Omental fat pad (tissue), 4 donors: ENCODE measurements around the gene TRIO. TPM values are rescaled to one million over a fixed set of nuclear protein-coding genes. Genes with fewer than 3 reads are reported as not detected.

Experiments used
- ATAC-seq: fragments of 150-250 bp; one replicate; pipeline ENCODE4 v1.9.1; 2016; ENCODE audit warnings: mild to moderate bottlenecking, moderate library complexity; ENCODE audit not compliant: low FRiP score
- DNase-seq: peaks from one replicate; pipeline ENCODE4 v3.0.0-alpha.2; 2019; ENCODE audit warnings: low spot score
- CTCF ChIP-seq, 3 donors: fragments of 450-650 bp; IDR thresholded peaks; one replicate each; pipeline ENCODE4 v1.5.1; 2016 to 2017; ENCODE audit warnings: antibody characterized with exemption in 3 of 3, mild to moderate bottlenecking in 3 of 3, moderate library complexity in 2 of 3
- total RNA-seq, 4 donors: library from RNA; depleted of rRNA; stranded (reverse); fragments of >200 nt; gene quantifications; one replicate each; pipeline ENCODE4 v1.1.0, GENCODE V29; 2016

The TRIO gene
- total RNA-seq, 4 donors from 2014 or later = 125 to 370 (median 193) TPM

GRCh38 chr5:14521748-14522147 is 378.6 kb downstream of the TRIO start:
- no peak for ATAC-seq
- TF ChIP-seq CTCF (IDR thresholded peaks at IDR 0.05) = no peak
- DNase-seq = no peak

GRCh38 chr5:14522721-14523120 is 379.6 kb downstream of the TRIO start:
- DNase-seq = no peak
- TF ChIP-seq CTCF (IDR thresholded peaks at IDR 0.05) = no peak
- no peak for ATAC-seq

GRCh38 chr5:14523243-14524034 is 380.3 kb downstream of the TRIO start:
- no peak for TF ChIP-seq CTCF (IDR thresholded peaks at IDR 0.05)
- no peak for ATAC-seq
- DNase-seq = no peak

GRCh38 chr5:14525397-14525796 is 382.3 kb downstream of the TRIO start:
- DNase-seq (no peak), ATAC-seq (no peak)
- no peak for TF ChIP-seq CTCF (IDR thresholded peaks at IDR 0.05)

- TF ChIP-seq CTCF (IDR thresholded peaks at IDR 0.05) = no peak
- ATAC-seq (no peak), DNase-seq (no peak)
Measured at GRCh38 chr5:14526493-14526892, 383.4 kb downstream of the TRIO start.

GRCh38 chr5:14528115-14528514 is 385.0 kb downstream of the TRIO start:
- DNase-seq = no peak
- ATAC-seq = no peak
- TF ChIP-seq CTCF (IDR thresholded peaks at IDR 0.05) = no peak

- no peak for DNase-seq
- no peak for ATAC-seq
- TF ChIP-seq CTCF (IDR thresholded peaks at IDR 0.05) = no peak
Measured at GRCh38 chr5:14528926-14529325, 385.8 kb downstream of the TRIO start.
